ENCODE results near the gene BGLAP. TPM values are rescaled to one million over a fixed set of nuclear protein-coding genes. Genes with fewer than 3 reads are reported as not detected.

Gene BGLAP
- total RNA-seq, 1 experiment from 2014 or later, result 1.4 TPM

GRCh38 chr1:156266051-156266450 lies 24.1 kb downstream of the BGLAP start:
- TSS peak; percentile 47 for BruUV-seq (replicated peaks)

More at GRCh38 chr1:156266051-156266450, 24.1 kb downstream of the BGLAP start:
- TF ChIP-seq ELF1 (IDR thresholded peaks at IDR 0.05; ENCODE audit: borderline replicate concordance, low read depth) (no peak), ZNF274 (IDR thresholded peaks at IDR 0.05; ENCODE audit: low read depth, low read length) (no peak), ZFX (IDR thresholded peaks at IDR 0.05) (no peak), SIN3A (IDR thresholded peaks at IDR 0.05; ENCODE audit: low read depth) (no peak), POLR2AphosphoS5 (IDR thresholded peaks at IDR 0.05; ENCODE audit: low read depth, low read length) (no peak), ATF3 (IDR thresholded peaks at IDR 0.05) (no peak), EGR1 (IDR thresholded peaks at IDR 0.05; ENCODE audit: low read depth) (no peak), YY1 (IDR thresholded peaks at IDR 0.05; ENCODE audit: extremely low read depth, insufficient replicate concordance, low read depth, low read length) (no peak), CTCF (IDR thresholded peaks at IDR 0.05 in 2 of 3, conservative IDR thresholded peaks at IDR 0.05 in 1 of 3; ENCODE audit: borderline replicate concordance in 1 of 3, insufficient read depth in 1 of 3, low read depth in 2 of 3, low read length in 2 of 3) (no peak), ZBTB33 (IDR thresholded peaks at IDR 0.05; ENCODE audit: extremely low read depth, insufficient replicate concordance, low read length) (no peak), REST (IDR thresholded peaks at IDR 0.05; ENCODE audit: low read depth) (no peak), CBX3 (IDR thresholded peaks at IDR 0.05; ENCODE audit: low read depth) (no peak), SP1 (IDR thresholded peaks at IDR 0.05; ENCODE audit: low read depth) (no peak), RAD21 (IDR thresholded peaks at IDR 0.05; ENCODE audit: low read depth) (no peak), TCF7L2 (IDR thresholded peaks at IDR 0.05; ENCODE audit: borderline replicate concordance, extremely low read depth, insufficient read depth, insufficient read length) (no peak), EZH2 (IDR thresholded peaks at IDR 0.05) (no peak), JUND (IDR thresholded peaks at IDR 0.05) (no peak)
- ChIA-PET RAD21 (ENCODE audit: low non-redundant PET in 1 of 2, low total read pairs in 2 of 2, uncharacterized antibody in 2 of 2, unreplicated experiment in 2 of 2) (no interaction called here), POLR2A (no interaction called here), CTCF (interaction anchor here (0.7 kb wide), 1 partner anchor 13 kb away, joined by 3 read pairs; no protein-coding TSS in a partner anchor)
- Histone ChIP-seq H3K79me2 (ENCODE audit: insufficient read depth, low read length) (peaks cover 23% of the 10 kb centered on the region; the same call in 1 of the 2 replicates), H3K9me3 (ENCODE audit: control insufficient read depth in 1 of 2, insufficient read depth in 1 of 2, low read depth in 1 of 2, low read length in 2 of 2) (no peaks in the 10 kb centered on the region), H3K4me1 (ENCODE audit: control insufficient read depth in 1 of 2, insufficient read depth in 2 of 2, low read length in 2 of 2) (peaks cover 0 to 16% of the 10 kb centered on the region in 2 experiments; a peak in 2 of 4 replicates), H4K20me1 (ENCODE audit: insufficient read depth) (no peaks in the 10 kb centered on the region; the same call in 1 of the 2 replicates), H3K36me3 (ENCODE audit: control insufficient read depth in 1 of 2, insufficient read depth in 2 of 2, low read length in 2 of 2) (peaks cover 56 to 70% of the 10 kb centered on the region in 2 experiments), H3K27me3 (ENCODE audit: insufficient read depth, low read length) (no peaks in the 10 kb centered on the region), H3K9me2 (ENCODE audit: insufficient read depth) (no peaks in the 10 kb centered on the region), H3K27ac (ENCODE audit: low read depth, low read length) (no peak overlapping the region), H3K4me3 (replicated peaks in 1 of 2; ENCODE audit: low read depth in 1 of 2, low read length in 2 of 2) (no peak overlapping the region), H3K9ac (ENCODE audit: low read length) (no peak overlapping the region), H2AFZ (ENCODE audit: low read depth, low read length, poor library complexity, severe bottlenecking) (no peak overlapping the region), H3K4me2 (ENCODE audit: low read length) (no peak overlapping the region)
- intact Hi-C loops (cut with micrococcal nuclease), result no loop called here
- ATAC-seq (no peak), DNase-seq (ENCODE audit: low read depth, low spot score) (no peak)
